Measurements from ENCODE around the gene SH3BGRL2.
"Not testable (repeated sequence)": the region's sequence is repeated elsewhere in the genome, so short reads cannot be mapped to it uniquely, and the experiment has no call there.

SH3BGRL2 gene

DNA sequence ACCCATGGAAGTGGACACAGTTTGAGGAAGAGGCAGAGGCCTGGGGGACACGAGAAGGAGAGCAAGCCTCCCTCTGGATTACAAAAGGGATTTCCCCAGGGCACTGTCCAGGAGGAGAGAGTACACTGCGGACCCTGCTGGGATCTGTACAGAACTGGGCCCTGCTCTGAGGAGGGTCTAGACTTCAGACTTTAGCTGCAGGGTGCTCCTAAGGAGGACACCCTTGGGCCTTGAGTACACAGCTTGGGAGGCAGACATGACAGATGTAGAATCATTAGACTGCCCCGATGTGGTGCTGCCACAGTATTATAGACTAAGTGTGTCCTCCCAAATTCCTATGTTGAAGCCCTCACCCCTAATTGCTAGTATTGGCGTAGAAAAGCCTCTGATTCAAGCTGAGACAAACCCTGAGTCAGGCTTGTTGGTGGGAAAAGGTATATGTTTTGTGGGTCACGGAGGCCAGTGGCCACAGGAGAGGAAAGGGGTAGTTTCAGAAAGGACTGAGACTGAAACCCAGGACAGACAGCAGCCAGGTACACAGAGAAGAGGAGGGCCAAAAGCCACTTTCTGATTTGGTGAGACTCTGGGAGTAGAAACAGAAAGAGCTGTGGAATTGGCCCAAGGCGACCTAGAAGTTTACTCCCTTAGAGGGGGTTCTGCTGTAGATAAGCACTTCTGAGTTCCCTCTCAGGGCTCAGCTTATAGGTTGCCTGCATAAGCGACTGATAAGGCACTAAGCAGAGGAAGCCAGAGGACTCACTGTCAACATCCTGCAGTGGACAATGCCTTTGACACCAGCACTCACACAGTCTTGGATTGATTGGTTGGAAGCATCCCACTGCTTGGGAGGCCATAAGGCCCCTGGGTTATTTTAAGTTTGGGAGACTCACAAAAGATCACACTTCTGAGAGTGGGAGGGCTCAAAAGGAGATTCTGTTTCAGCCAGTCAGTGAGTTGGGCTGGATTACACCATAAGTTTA is 16.5 kb upstream of the SH3BGRL2 start:
- DNase-seq, result no peak

GRCh38 chr6:79617518-79617941 is 13.6 kb upstream of the SH3BGRL2 start:
- DNase-seq, result no peak

GRCh38 chr6:79618425-79618824 is 12.7 kb upstream of the SH3BGRL2 start:
- DNase-seq, result not testable (repeated sequence)

DNA sequence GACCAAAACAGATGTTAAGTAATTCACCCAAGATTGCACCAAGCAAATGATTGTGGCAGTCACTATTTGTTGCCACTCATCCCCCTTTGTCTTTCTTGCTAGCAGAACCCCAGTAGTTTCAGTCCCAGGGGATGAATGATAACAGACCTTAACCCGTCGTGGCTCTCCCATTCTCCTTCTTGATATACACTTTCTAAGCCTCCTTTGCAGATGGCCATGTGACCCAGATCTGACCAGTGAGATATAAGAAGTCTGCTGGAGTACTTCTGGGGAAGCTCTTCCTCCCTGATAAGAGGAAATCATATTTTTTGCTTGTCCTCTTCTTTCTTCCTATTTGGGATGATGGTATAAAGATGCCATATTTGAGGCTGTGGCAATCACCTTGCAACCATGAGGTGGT is 9.6 kb upstream of the SH3BGRL2 start:
- DNase-seq, result no peak

- DNase-seq, result no peak
Measured at GRCh38 chr6:79622364-79622763, 8.8 kb upstream of the SH3BGRL2 start.

DNA sequence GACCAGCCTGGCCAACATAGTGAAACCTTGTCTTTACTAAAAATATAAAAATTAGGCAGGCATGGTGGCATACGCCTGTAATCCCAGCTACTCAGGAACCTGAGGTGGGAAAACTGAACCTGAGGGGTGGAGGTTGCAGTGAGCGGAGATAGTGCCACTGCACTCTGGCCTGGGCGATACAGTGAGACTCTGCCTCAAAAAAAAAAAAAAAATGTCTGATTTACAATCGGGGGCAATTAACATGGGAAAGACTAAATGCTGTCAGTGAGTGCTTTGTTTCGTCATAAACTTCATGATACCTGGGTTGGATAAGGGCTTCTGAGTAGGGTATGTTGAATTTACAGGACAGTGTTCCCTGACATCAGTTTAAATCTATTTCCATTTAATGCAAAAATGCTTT is 8.0 kb upstream of the SH3BGRL2 start:
- DNase-seq, result no peak

GRCh38 chr6:79625746-79626145 is 5.4 kb upstream of the SH3BGRL2 start:
- DNase-seq, result no peak

- no peak for DNase-seq
Measured at GRCh38 chr6:79626811-79627210, 4.3 kb upstream of the SH3BGRL2 start.

DNA sequence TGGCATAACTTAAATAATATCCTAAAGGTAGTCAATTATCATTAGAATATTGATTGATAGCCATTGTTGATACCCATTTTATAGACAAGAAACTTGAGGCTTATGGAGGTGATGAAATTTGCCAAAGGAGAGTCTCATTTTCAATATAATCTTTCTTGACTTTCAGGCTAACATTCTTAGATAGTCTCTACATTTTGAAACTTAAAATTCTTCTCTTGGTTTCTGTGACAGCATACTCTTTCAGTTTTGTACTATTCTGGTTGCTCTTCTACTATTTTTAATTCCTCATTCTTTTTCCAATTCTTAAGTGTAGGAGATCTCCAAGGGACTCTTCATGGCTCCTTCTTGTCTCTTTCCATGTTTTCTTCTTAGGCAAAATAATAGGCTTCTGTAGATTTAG is 3.7 kb upstream of the SH3BGRL2 start:
- DNase-seq, result no peak

DNA sequence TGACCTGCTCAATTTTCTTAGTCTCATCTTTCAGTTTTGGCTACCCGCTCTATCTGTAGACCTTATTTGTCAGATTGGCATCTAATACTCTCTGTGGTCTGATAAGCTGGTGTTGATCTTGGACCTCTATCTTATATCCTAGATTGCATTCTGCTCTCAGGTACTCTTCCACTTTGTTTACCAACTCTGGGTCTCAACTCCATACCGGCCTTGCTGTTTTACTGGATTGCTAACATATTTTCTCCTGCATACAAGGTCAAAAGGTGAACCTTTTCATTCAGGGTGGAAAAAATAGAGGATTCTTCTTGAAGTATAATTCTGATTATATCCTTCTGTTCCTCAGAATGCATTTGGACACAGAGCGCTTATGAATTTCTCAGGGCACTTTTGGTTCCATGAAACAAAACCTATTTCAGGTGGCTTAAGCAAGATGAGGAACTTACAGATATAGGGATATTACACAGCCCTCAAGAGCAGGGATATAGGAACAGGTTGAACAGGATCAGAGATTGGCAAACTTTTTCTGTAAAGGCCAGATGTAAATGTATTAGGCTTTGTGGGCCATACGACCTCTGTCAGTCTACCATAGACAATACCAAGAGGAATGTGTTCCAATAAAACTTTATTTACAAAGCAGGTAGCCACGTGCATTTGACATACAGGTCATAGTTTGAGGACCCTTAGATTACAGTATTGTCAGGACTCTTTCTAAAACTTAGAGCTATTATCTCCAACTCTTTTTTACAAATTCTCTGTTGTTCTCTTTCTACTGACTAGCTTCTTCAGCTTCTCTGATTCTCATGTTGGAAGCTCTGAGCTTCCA is 2.5 kb upstream of the SH3BGRL2 start:
- DNase-seq, result no peak

GRCh38 chr6:79630380-79630882 is 698 bp upstream of the SH3BGRL2 start:
- no peak for DNase-seq

- peak; percentile 22 for DNase-seq
Measured at GRCh38 chr6:79631693-79632172, 604 bp downstream of the SH3BGRL2 start.

- no peak for DNase-seq
Measured at GRCh38 chr6:79632580-79632979, 1.5 kb downstream of the SH3BGRL2 start.

GRCh38 chr6:79634491-79635231 is 3.5 kb downstream of the SH3BGRL2 start:
- DNase-seq, result no peak

GRCh38 chr6:79635232-79635543 is 4.1 kb downstream of the SH3BGRL2 start:
- no peak for DNase-seq

GRCh38 chr6:79636673-79637072 is 5.5 kb downstream of the SH3BGRL2 start:
- no peak for DNase-seq

- no peak for DNase-seq
Measured at GRCh38 chr6:79640146-79641111, 9.3 kb downstream of the SH3BGRL2 start.

- DNase-seq, result no peak
Measured at GRCh38 chr6:79646006-79646405, 14.9 kb downstream of the SH3BGRL2 start.

DNA sequence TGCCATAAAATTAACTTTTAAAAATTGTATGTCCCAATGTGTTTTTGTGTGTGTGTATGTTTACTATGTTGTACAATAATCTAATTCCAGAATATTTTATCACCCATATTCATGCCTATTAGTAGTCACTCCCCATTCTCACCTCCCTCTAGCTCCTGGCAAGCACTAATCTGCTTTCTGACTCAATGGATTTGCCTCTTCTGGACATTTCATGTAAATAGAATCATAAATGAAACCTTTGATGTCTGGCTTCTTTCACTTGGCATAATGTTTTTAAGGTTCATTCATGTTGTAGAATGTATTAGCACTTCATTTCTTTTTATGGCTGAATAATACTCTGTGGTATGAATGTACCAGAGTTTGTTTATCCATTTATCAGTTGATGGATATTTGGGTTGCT is 15.4 kb downstream of the SH3BGRL2 start:
- no peak for DNase-seq

GRCh38 chr6:79647741-79648140 is 16.6 kb downstream of the SH3BGRL2 start:
- no peak for DNase-seq

DNA sequence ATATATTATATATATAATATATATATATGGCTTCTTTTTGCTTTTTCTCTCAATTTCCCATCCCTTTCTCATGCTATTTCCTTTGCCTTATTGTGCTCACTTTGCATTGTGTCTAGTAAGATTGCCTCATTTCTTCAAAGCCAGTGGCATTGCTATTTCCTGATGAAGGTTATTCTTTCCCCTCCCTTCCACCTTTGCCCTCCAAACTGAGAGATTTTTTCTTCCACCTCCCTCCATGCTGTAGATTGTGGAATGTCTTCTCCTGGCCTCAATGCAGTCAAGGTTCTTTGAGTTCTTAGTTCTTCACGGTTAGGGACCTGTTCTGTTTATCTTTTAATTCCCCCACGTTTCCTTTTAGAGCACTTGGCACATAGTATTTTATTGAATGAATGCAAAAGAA is 17.2 kb downstream of the SH3BGRL2 start:
- no peak for DNase-seq

DNA sequence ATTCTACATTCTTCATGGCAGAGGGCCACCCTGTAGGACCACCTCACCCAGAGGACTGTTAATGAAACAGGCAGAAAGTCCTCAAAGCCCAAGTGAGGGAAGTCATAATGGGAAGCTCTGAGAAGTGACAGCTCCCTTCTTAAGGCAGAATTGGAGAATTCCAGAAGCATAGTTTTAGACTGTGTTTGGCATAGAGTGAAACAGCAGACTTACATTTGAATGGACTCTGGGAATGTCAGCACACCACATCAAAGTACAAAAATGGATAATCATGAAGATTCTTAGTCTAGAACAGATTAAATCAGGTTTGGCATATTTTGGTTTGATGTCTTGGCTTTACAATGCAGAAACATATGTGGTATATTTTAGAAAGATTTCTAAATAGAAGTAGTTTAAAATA is 17.9 kb downstream of the SH3BGRL2 start:
- no peak for DNase-seq
